Peyer's patch (tissue), 4 donors: ENCODE results near the gene PRR22.

ENCODE experiments used
- CTCF ChIP-seq, 6 experiments: fragments of 450-650 bp in 4 of 6; fragments of 200-600 bp in 2 of 6; sonication (generic) in 1 of 6; IDR thresholded peaks; one replicate each; pipeline ENCODE4 v1.5.1; 2017 to 2019; ENCODE audit warnings: antibody characterized with exemption in 6 of 6, mild to moderate bottlenecking in 3 of 6, moderate library complexity in 1 of 6
- POLR2A ChIP-seq, 2 donors: fragments of 450-650 bp; IDR thresholded peaks; one replicate each; pipeline ENCODE4 v1.5.1; 2017; ENCODE audit warnings: antibody characterized with exemption in 2 of 2, mild to moderate bottlenecking in 2 of 2, moderate library complexity in 2 of 2

- TF ChIP-seq POLR2A (IDR thresholded peaks at IDR 0.05) (no peak), CTCF (IDR thresholded peaks at IDR 0.05) (no peak)
Measured at GRCh38 chr19:5818594-5818993, 34.0 kb upstream of the PRR22 start.
